Type B pancreatic cell (in vitro differentiated cells): ENCODE data around the gene ZNF524. TPM values are rescaled to one million over a fixed set of nuclear protein-coding genes. Genes with fewer than 3 reads are reported as not detected.
A peak's percentile ranks its signal among the peaks of the same experiment; 100 is the strongest.

Experiments
- DNase-seq: peaks from one replicate; pipeline ENCODE4 v3.0.0; 2021; ENCODE audit warnings: mixed read lengths; ENCODE audit not compliant: unreplicated experiment; ENCODE audit errors: extremely low spot score
- H3K27ac Mint-ChIP-seq: 2 replicates; pipeline ENCODE4 v1.8.0; 2021; ENCODE audit warnings: mild to moderate bottlenecking, mixed read lengths
- H3K27me3 Mint-ChIP-seq: 2 replicates; pipeline ENCODE4 v1.8.0; 2021; ENCODE audit warnings: mixed read lengths
- H3K36me3 Mint-ChIP-seq: 2 replicates; pipeline ENCODE4 v1.8.0; 2021; ENCODE audit warnings: mixed read lengths
- H3K4me1 Mint-ChIP-seq: one replicate; pipeline ENCODE4 v1.8.0; 2021; ENCODE audit warnings: mixed read lengths; ENCODE audit not compliant: unreplicated experiment
- H3K4me3 Mint-ChIP-seq: 2 replicates; pipeline ENCODE4 v1.8.0; 2021; ENCODE audit warnings: mild to moderate bottlenecking, mixed read lengths
- H3K9me3 Mint-ChIP-seq: 2 replicates; pipeline ENCODE4 v1.8.0; 2021; ENCODE audit warnings: mixed read lengths
- CTCF ChIP-seq: fragments of 200-600 bp; sonication (generic); conservative IDR thresholded peaks from 2 replicates; pipeline ENCODE4 v1.5.0; 2021; ENCODE audit warnings: antibody characterized with exemption, mild to moderate bottlenecking
- total RNA-seq: library from RNA; stranded (reverse); gene quantifications from 2 replicates; pipeline ENCODE4 v1.2.1, GENCODE V29; 2021; ENCODE audit warnings: low replicate concordance

Gene ZNF524
- total RNA-seq, 1 donor from 2014 or later = 13.6 TPM

- Mint-ChIP-seq H3K4me3 (peak overlapping the region; percentile 82), H3K36me3 (peaks cover 25% of the 10 kb centered on the region), H3K4me1 (peaks cover 46% of the 10 kb centered on the region), H3K27ac (peak overlapping the region; percentile 74), H3K27me3 (peaks cover 5% of the 10 kb centered on the region), H3K9me3 (no peaks in the 10 kb centered on the region)
- DNase-seq = no peak
- peak; percentile 68 for TF ChIP-seq CTCF
Measured at GRCh38 chr19:55638864-55639359, 38.8 kb downstream of the ZNF524 start.

GRCh38 chr19:55640043-55640576 lies 40.0 kb downstream of the ZNF524 start:
- H3K27me3 Mint-ChIP-seq = peaks cover 5% of the 10 kb centered on the region
- no peaks in the 10 kb centered on the region for H3K9me3 Mint-ChIP-seq
- H3K4me1 Mint-ChIP-seq = peaks cover 40% of the 10 kb centered on the region
- DNase-seq = peak; percentile 71
- no peak for TF ChIP-seq CTCF
- H3K4me3 Mint-ChIP-seq = peak overlapping the region; percentile 91
- peaks cover 21% of the 10 kb centered on the region for H3K36me3 Mint-ChIP-seq
- H3K27ac Mint-ChIP-seq = peak overlapping the region; percentile 91

GRCh38 chr19:55640577-55641425 lies 40.7 kb downstream of the ZNF524 start, which contains the start of gene ZNF580:
Gene ZNF580 (plus strand): TSS chr19:55641002. CDS start chr19:55642509, 1,507 bp downstream.
- peaks cover 34% of the 10 kb centered on the region for H3K4me1 Mint-ChIP-seq
- peaks cover 21% of the 10 kb centered on the region for H3K36me3 Mint-ChIP-seq
- no peak for TF ChIP-seq CTCF
- peak within 1 kb of the TSS; percentile 91 for H3K27ac Mint-ChIP-seq
- no peaks in the 10 kb centered on the region for H3K9me3 Mint-ChIP-seq
- peak within 1 kb of the TSS; percentile 94 for H3K4me3 Mint-ChIP-seq
- no peak for DNase-seq
- H3K27me3 Mint-ChIP-seq = peaks cover 5% of the 10 kb centered on the region

- H3K9me3 Mint-ChIP-seq = no peaks in the 10 kb centered on the region
- peak overlapping the region; percentile 94 for H3K4me3 Mint-ChIP-seq
- no peak for DNase-seq
- no peak for TF ChIP-seq CTCF
- H3K27me3 Mint-ChIP-seq = peaks cover 5% of the 10 kb centered on the region
- H3K27ac Mint-ChIP-seq = peak overlapping the region; percentile 87
- H3K36me3 Mint-ChIP-seq = peaks cover 17% of the 10 kb centered on the region
- H3K4me1 Mint-ChIP-seq = peaks cover 26% of the 10 kb centered on the region
Measured at GRCh38 chr19:55641426-55642152, 41.5 kb downstream of the ZNF524 start.

- Mint-ChIP-seq H3K9me3 (no peaks in the 10 kb centered on the region), H3K4me3 (peak overlapping the region; percentile 96), H3K27ac (peak overlapping the region; percentile 96), H3K4me1 (peaks cover 31% of the 10 kb centered on the region), H3K27me3 (peaks cover 5% of the 10 kb centered on the region), H3K36me3 (peaks cover 17% of the 10 kb centered on the region)
- no peak for DNase-seq
- TF ChIP-seq CTCF = no peak
Measured at GRCh38 chr19:55642153-55643002, 42.3 kb downstream of the ZNF524 start.
